Measurements from ENCODE around the gene TUBAL3. TPM values are rescaled to one million over a fixed set of nuclear protein-coding genes. Genes with fewer than 3 reads are reported as not detected.

TUBAL3 gene
- polyA plus RNA-seq, 2 of the 4 experiments (the other 2 are of a cell fraction) = 0.34 to 1.4 TPM

GRCh38 chr10:5390607-5391205, 13.9 kb downstream of the TUBAL3 start:
- no peak for TF ChIP-seq EHMT2 (IDR thresholded peaks at IDR 0.05; ENCODE audit: low read depth)
- TF ChIP-seq HDAC2 (IDR thresholded peaks at IDR 0.05) = peak; percentile 44; the same call in 1 of the 2 replicates
- TF ChIP-seq REST (IDR thresholded peaks at IDR 0.05) = no peak
- no peak for TF ChIP-seq HOXB13 (CRISPR knock-in tag; IDR thresholded peaks at IDR 0.05; ENCODE audit: low read depth)
- TF ChIP-seq SMC3 (IDR thresholded peaks at IDR 0.05) = no peak
- no peak for TF ChIP-seq RFX5 (IDR thresholded peaks at IDR 0.05)
- no peak for TF ChIP-seq JUN (IDR thresholded peaks at IDR 0.05)
- TF ChIP-seq RNF2 (IDR thresholded peaks at IDR 0.05; ENCODE audit: borderline replicate concordance, low read depth) = no peak
- no peak for TF ChIP-seq CBX8 (IDR thresholded peaks at IDR 0.05)
- no peak for TF ChIP-seq BHLHE40 (IDR thresholded peaks at IDR 0.05; ENCODE audit: low read depth, low read length)
- peak; percentile 14; the same call in 1 of the 2 replicates for TF ChIP-seq HES2 (IDR thresholded peaks at IDR 0.05)
- TF ChIP-seq PHF8 (IDR thresholded peaks at IDR 0.05; ENCODE audit: borderline replicate concordance, low read depth) = no peak
- no peak for TF ChIP-seq MAZ (IDR thresholded peaks at IDR 0.05; ENCODE audit: borderline replicate concordance, low read depth, low read length)
- no peak for TF ChIP-seq SREBF2 (IDR thresholded peaks at IDR 0.05)
- no peak for TF ChIP-seq NR3C1 (IDR thresholded peaks at IDR 0.05)
- no peak for TF ChIP-seq ZSCAN20 (CRISPR knock-in tag; IDR thresholded peaks at IDR 0.05)
- TF ChIP-seq HEYL (CRISPR knock-in tag; IDR thresholded peaks at IDR 0.05) = no peak
- no peak for TF ChIP-seq CTCF (IDR thresholded peaks at IDR 0.05)
- no peak for TF ChIP-seq CBX2 (IDR thresholded peaks at IDR 0.05; ENCODE audit: borderline replicate concordance, low read depth)
- TF ChIP-seq KDM1A (IDR thresholded peaks at IDR 0.05; ENCODE audit: low read depth) = peak; percentile 48; the same call in 1 of the 2 replicates
- TF ChIP-seq KDM5A (IDR thresholded peaks at IDR 0.05) = no peak
- ATAC-seq = no peak
- FAIRE-seq = peak; percentile 84
- Histone ChIP-seq H3K27ac (no peak overlapping the region), H3K4me1 (no peaks in the 10 kb centered on the region), H3K4me3 (no peak overlapping the region), H3K4me2 (no peak overlapping the region), H3K9me3 (peaks cover 49% of the 10 kb centered on the region)
- WGBS (ENCODE audit: missing lambda C conversion rate) = 73% methylated on average over 1 of the region's 1 CpG
- no peak for DNase-seq (ENCODE audit: low read depth in 1 of 2, low spot score in 1 of 2)
- ChIA-PET CTCF (interaction anchor here (1.4 to 1.6 kb wide), 4 partner anchors 232 to 576 kb away, joined by 3 to 5 read pairs (median 4); no protein-coding TSS in a partner anchor), POLR2A (no interaction called here)

GRCh38 chr10:5387169-5387568, 17.5 kb downstream of the TUBAL3 start:
- no peak overlapping the region for H3K27ac ChIP-seq
- DNase-seq (ENCODE audit: low read depth in 1 of 2, low spot score in 1 of 2) = no peak
- CTCF ChIA-PET = interaction anchor here (0.5 to 2.2 kb wide), 4 partner anchors 10 to 537 kb away, joined by 3 to 5 read pairs (median 4); no protein-coding TSS in a partner anchor
- TF ChIP-seq BHLHE40 (IDR thresholded peaks at IDR 0.05; ENCODE audit: low read depth, low read length) = no peak
- TF ChIP-seq ESRRA (IDR thresholded peaks at IDR 0.05; ENCODE audit: borderline replicate concordance, low read length) = no peak
- no peak for TF ChIP-seq ZNF302 (CRISPR knock-in tag; IDR thresholded peaks at IDR 0.05)
- no peak for TF ChIP-seq PBX3 (IDR thresholded peaks at IDR 0.05)
- no peak for TF ChIP-seq MAX (IDR thresholded peaks at IDR 0.05)
- no peak for TF ChIP-seq CBX8 (IDR thresholded peaks at IDR 0.05)
- no peak for TF ChIP-seq CHD2 (IDR thresholded peaks at IDR 0.05; ENCODE audit: low read length, partially characterized antibody)
- no peak for TF ChIP-seq BCL3 (IDR thresholded peaks at IDR 0.05)
- TF ChIP-seq EHF (CRISPR knock-in tag; IDR thresholded peaks at IDR 0.05) = no peak
- TF ChIP-seq RNF2 (IDR thresholded peaks at IDR 0.05; ENCODE audit: borderline replicate concordance, low read depth) = no peak
- no peak for TF ChIP-seq POLR2A (IDR thresholded peaks at IDR 0.05; ENCODE audit: low read length)
- no peak for TF ChIP-seq FOSB (CRISPR knock-in tag; IDR thresholded peaks at IDR 0.05)
- no peak for TF ChIP-seq PHF8 (IDR thresholded peaks at IDR 0.05; ENCODE audit: borderline replicate concordance, low read depth)
- TF ChIP-seq EP300 (IDR thresholded peaks at IDR 0.05) = no peak
- no peak for TF ChIP-seq EHMT2 (IDR thresholded peaks at IDR 0.05; ENCODE audit: low read depth)

More at GRCh38 chr10:5387169-5387568, 17.5 kb downstream of the TUBAL3 start:
- no peak for FAIRE-seq
- WGBS (ENCODE audit: missing lambda C conversion rate) = 90% methylated on average over 5 of the region's 5 CpGs
- no peak for ATAC-seq
- peaks cover 33% of the 10 kb centered on the region for H3K9me3 ChIP-seq
- peaks cover 10% of the 10 kb centered on the region for H3K4me1 ChIP-seq
- POLR2A ChIA-PET = no interaction called here
- no peak overlapping the region for H3K4me2 ChIP-seq
- no peak overlapping the region for H3K4me3 ChIP-seq
